Liver (tissue), 3 donors: ENCODE data around the gene HTT-AS.

ENCODE experiments used
- ATF3 ChIP-seq: IDR thresholded peaks from 2 replicates; pipeline ENCODE4 v1.6.1; 2016; ENCODE audit warnings: antibody characterized with exemption
- CTCF ChIP-seq: fragments of 150-350 bp; IDR thresholded peaks from 2 replicates; pipeline ENCODE4 v1.5.1; 2017; ENCODE audit warnings: improper control_type of control experiment, low read depth, low read length; ENCODE audit not compliant: missing input control
- GABPA ChIP-seq, 2 donors: IDR thresholded peaks in 1 of 2; conservative IDR thresholded peaks in 1 of 2; 2 replicates each; pipeline ENCODE4 v1.6.1; 2016; ENCODE audit warnings: antibody characterized with exemption in 2 of 2, mild to moderate bottlenecking in 1 of 2, moderate library complexity in 1 of 2
- JUND ChIP-seq, 2 donors: IDR thresholded peaks; 2 replicates each; pipeline ENCODE4 v1.6.1; 2016; ENCODE audit warnings: antibody characterized with exemption in 2 of 2
- MAX ChIP-seq: IDR thresholded peaks from 2 replicates; pipeline ENCODE4 v1.6.1; 2016; ENCODE audit warnings: antibody characterized with exemption
- RAD21 ChIP-seq, 2 donors: IDR thresholded peaks; 2 replicates each; pipeline ENCODE4 v1.6.1; 2016; ENCODE audit warnings: antibody characterized with exemption in 2 of 2, mild to moderate bottlenecking in 2 of 2
- REST ChIP-seq: IDR thresholded peaks from 2 replicates; pipeline ENCODE4 v1.6.1; 2016; ENCODE audit warnings: antibody characterized with exemption, mild to moderate bottlenecking
- RXRA ChIP-seq, 2 donors: IDR thresholded peaks; 2 replicates each; pipeline ENCODE4 v1.6.1; 2017 to 2018; ENCODE audit warnings: antibody characterized with exemption in 2 of 2, mild to moderate bottlenecking in 1 of 2
- SP1 ChIP-seq: IDR thresholded peaks from 2 replicates; pipeline ENCODE4 v1.6.1; 2018; ENCODE audit warnings: antibody characterized with exemption, mild to moderate bottlenecking
- TAF1 ChIP-seq: conservative IDR thresholded peaks from 2 replicates; pipeline ENCODE4 v1.6.1; 2016; ENCODE audit warnings: antibody characterized with exemption, mild to moderate bottlenecking
- YY1 ChIP-seq: IDR thresholded peaks from 2 replicates; pipeline ENCODE4 v1.6.1; 2016; ENCODE audit warnings: antibody characterized with exemption, mild to moderate bottlenecking
- ZBTB33 ChIP-seq: IDR thresholded peaks from 2 replicates; pipeline ENCODE4 v1.6.1; 2016; ENCODE audit warnings: antibody characterized with exemption
- donor health status: healthy.
- donor health status: healthy.

- TF ChIP-seq CTCF: no peak
- TF ChIP-seq TAF1: no peak
- no peak for TF ChIP-seq REST
- TF ChIP-seq RXRA (IDR thresholded peaks at IDR 0.05): no peak
- no peak for TF ChIP-seq GABPA (IDR thresholded peaks at IDR 0.05 in 1 of 2, conservative IDR thresholded peaks at IDR 0.05 in 1 of 2)
- TF ChIP-seq ATF3: no peak
- no peak for TF ChIP-seq MAX
- TF ChIP-seq RAD21 (IDR thresholded peaks at IDR 0.05): no peak
- no peak for TF ChIP-seq ZBTB33
- TF ChIP-seq SP1: no peak
- TF ChIP-seq YY1: no peak
- TF ChIP-seq JUND (IDR thresholded peaks at IDR 0.05): no peak
These were observed 11.8 kb upstream of the HTT-AS start for GRCh38 chr4:3085948-3086670.
